Panc1 (cell line): ENCODE measurements around the gene OR9A2. TPM values are rescaled to one million over a fixed set of nuclear protein-coding genes. Genes with fewer than 3 reads are reported as not detected.
"Not testable (repeated sequence)": the region's sequence is repeated elsewhere in the genome, so short reads cannot be mapped to it uniquely, and the experiment has no call there.

Source experiments
- ATAC-seq: fragments of 200-7000 bp; cut with Tn5 transposase; 2 replicates; pipeline ENCODE4 v1.9.1; 2020; ENCODE audit warnings: mild to moderate bottlenecking, moderate library complexity
- BruUV-seq: library from RNA; stranded (reverse); fragments of 400-500 nt; replicated peaks from 2 replicates; lab custom pipeline; 2021; lab: Mats Ljungman, UMichigan
- CTCF ChIA-PET: fragments of 300-600 bp; sonication (Branson Sonifier 250); formaldehyde crosslinking; loops from one replicate; lab custom pipeline; 2022; ENCODE audit warnings: antibody characterized with exemption; lab: Charles Lee
- POLR2A ChIA-PET: fragments of 300-600 bp; sonication (Branson Sonifier 250); formaldehyde crosslinking; loops from one replicate; lab custom pipeline; 2022; ENCODE audit warnings: antibody characterized with exemption; lab: Charles Lee
- DNase-seq: peaks from one replicate; pipeline ENCODE4 v3.0.0-alpha.2; 2010; ENCODE audit warnings: low read depth, low spot score
- H3K27ac ChIP-seq: 2 replicates; pipeline ENCODE4 v1.5.1; 2011; ENCODE audit warnings: mild to moderate bottlenecking, low read length, inconsistent platforms
- H3K27me3 ChIP-seq: fragments of 200-500 bp; sonication (Bioruptor generic); 2 replicates; pipeline ENCODE4 v1.6.0; 2014; ENCODE audit warnings: low read length, inconsistent platforms; ENCODE audit not compliant: control insufficient read depth, insufficient read depth
- H3K36me3 ChIP-seq: fragments of 200-500 bp; sonication (Bioruptor generic); 2 replicates; pipeline ENCODE4 v1.5.1; 2014; ENCODE audit warnings: inconsistent platforms, mild to moderate bottlenecking, low read length, moderate library complexity; ENCODE audit not compliant: control insufficient read depth, insufficient read depth
- H3K4me1 ChIP-seq: 2 replicates; pipeline ENCODE4 v1.5.1; 2011; ENCODE audit warnings: inconsistent platforms, mild to moderate bottlenecking, low read length, moderate library complexity; ENCODE audit not compliant: control insufficient read depth, insufficient read depth
- H3K4me3 ChIP-seq, 2 experiments: 2 replicates each; pipeline ENCODE4 v1.5.1; 2011 to 2012; ENCODE audit warnings: low read depth in 2 of 2, low read length in 2 of 2, mild to moderate bottlenecking in 2 of 2, inconsistent platforms in 1 of 2, moderate library complexity in 1 of 2
- H3K9me3 ChIP-seq: fragments of 200-500 bp; sonication (Bioruptor generic); 2 replicates; pipeline ENCODE4 v1.5.1; 2014; ENCODE audit warnings: low read depth, mild to moderate bottlenecking, inconsistent platforms, low read length, moderate library complexity; ENCODE audit not compliant: control insufficient read depth, insufficient read depth
- CTCF ChIP-seq: fragments of 450-650 bp; IDR thresholded peaks from 2 replicates; pipeline ENCODE4 v1.5.1; 2017; ENCODE audit warnings: mild to moderate bottlenecking
- POLR2AphosphoS5 ChIP-seq: IDR thresholded peaks from 2 replicates; pipeline ENCODE4 v1.6.1; 2012; ENCODE audit warnings: mild to moderate bottlenecking, low read depth, low read length, moderate library complexity
- REST ChIP-seq, 2 experiments: IDR thresholded peaks; 2 replicates each; pipeline ENCODE4 v1.6.1; 2011 to 2012; ENCODE audit warnings: low read depth in 2 of 2, control low read depth in 1 of 2, low read length in 1 of 2, mild to moderate bottlenecking in 1 of 2, moderate library complexity in 1 of 2; ENCODE audit not compliant: insufficient read depth in 1 of 2
- SIN3A ChIP-seq: IDR thresholded peaks from 2 replicates; pipeline ENCODE4 v1.6.1; 2012; ENCODE audit warnings: low read depth, mild to moderate bottlenecking, low read length, moderate library complexity, borderline replicate concordance; ENCODE audit not compliant: insufficient read depth
- TCF7L2 ChIP-seq: IDR thresholded peaks from 2 replicates; pipeline ENCODE4 v1.6.1; 2011; ENCODE audit warnings: mild to moderate bottlenecking, low read depth, low read length, inconsistent platforms
- in situ Hi-C: cut with HindIII; loops from 2 replicates; pipeline ENCODE4 v1.10.0; 2016; ENCODE audit warnings: low sequenced_read_pairs, low pct_unique_long_range_greater_than_20kb
- intact Hi-C: fragments of 100-400 bp; cut with micrococcal nuclease; formaldehyde crosslinking; loops from one replicate; pipeline ENCODE4 v1.10.0; 2022; ENCODE audit not compliant: unreplicated experiment
- total RNA-seq: library from RNA; stranded (reverse); gene quantifications from one replicate; pipeline ENCODE4 v1.2.1, GENCODE V29; 2021; ENCODE audit not compliant: unreplicated experiment

Gene OR9A2
- total RNA-seq, 1 experiment from 2014 or later = not detected

GRCh38 chr7:142992427-142992826, 34.5 kb downstream of the OR9A2 start:
- intact Hi-C loops (no loop called here), in situ Hi-C loops (no loop called here)
- Histone ChIP-seq H3K9me3 (no peaks in the 10 kb centered on the region), H3K4me1 (no peaks in the 10 kb centered on the region), H3K27ac (no peak overlapping the region), H3K36me3 (no peaks in the 10 kb centered on the region), H3K4me3 (no peak overlapping the region), H3K27me3 (no peaks in the 10 kb centered on the region)
- no peak for DNase-seq
- no TSS peak for BruUV-seq
- POLR2A ChIA-PET = no interaction called here
- ATAC-seq = no peak
- TF ChIP-seq POLR2AphosphoS5 (no peak), REST (IDR thresholded peaks at IDR 0.05; ENCODE audit: insufficient read depth in 1 of 2, low read depth in 2 of 2, low read length in 1 of 2) (no peak)
- CTCF ChIA-PET = no interaction called here

GRCh38 chr7:142984297-142984696, 42.6 kb downstream of the OR9A2 start:
- Histone ChIP-seq H3K4me3 (no peak overlapping the region), H3K27me3 (no peaks in the 10 kb centered on the region), H3K27ac (no peak overlapping the region), H3K4me1 (no peaks in the 10 kb centered on the region), H3K36me3 (no peaks in the 10 kb centered on the region), H3K9me3 (no peaks in the 10 kb centered on the region)
- intact Hi-C loops (no loop called here), in situ Hi-C loops (no loop called here)
- no peak for ATAC-seq
- BruUV-seq = no TSS peak
- ChIA-PET POLR2A (no interaction called here), CTCF (no interaction called here)
- DNase-seq = no peak
- no peak for TF ChIP-seq SIN3A

- H3K27ac ChIP-seq = no peak overlapping the region
- intact Hi-C loops (no loop called here), in situ Hi-C loops (no loop called here)
- H3K9me3 ChIP-seq = no peaks in the 10 kb centered on the region
- H3K4me1 ChIP-seq = no peaks in the 10 kb centered on the region
- ATAC-seq = no peak
- ChIA-PET CTCF (no interaction called here), POLR2A (no interaction called here)
- no peak overlapping the region for H3K4me3 ChIP-seq
- no TSS peak for BruUV-seq
- H3K27me3 ChIP-seq = no peaks in the 10 kb centered on the region
- no peak for DNase-seq
- TF ChIP-seq REST (IDR thresholded peaks at IDR 0.05; ENCODE audit: insufficient read depth in 1 of 2, low read depth in 2 of 2, low read length in 1 of 2) (no peak), CTCF (no peak), TCF7L2 (no peak), SIN3A (no peak), POLR2AphosphoS5 (no peak)
- no peaks in the 10 kb centered on the region for H3K36me3 ChIP-seq
Measured at GRCh38 chr7:142983825-142984224, 43.1 kb downstream of the OR9A2 start.

GRCh38 chr7:142978402-142978801, 48.5 kb downstream of the OR9A2 start:
- H3K9me3 ChIP-seq, H3K36me3 ChIP-seq, intact Hi-C loops, DNase-seq, H3K27me3 ChIP-seq, POLR2A ChIA-PET, in situ Hi-C loops, H3K4me1 ChIP-seq, H3K27ac ChIP-seq, ATAC-seq, BruUV-seq, H3K4me3 ChIP-seq: not testable (repeated sequence)
- CTCF ChIA-PET = interaction anchor here (0.6 kb wide), 1 partner anchor 108 kb away, joined by 3 read pairs; no protein-coding TSS in a partner anchor
